Measurements from ENCODE around the gene MAD2L2.

MAD2L2 gene

GRCh38 chr1:11704691-11705475 is 23.9 kb upstream of the MAD2L2 start:
- DNase-seq = no peak

- DNase-seq = no peak
Observed at GRCh38 chr1:11704194-11704529, 23.2 kb upstream of the MAD2L2 start.

- no peak for DNase-seq
Observed at GRCh38 chr1:11703357-11704193, 22.6 kb upstream of the MAD2L2 start.

GRCh38 chr1:11701981-11702803 is 21.2 kb upstream of the MAD2L2 start:
- DNase-seq = no peak

- no peak for DNase-seq
Observed at GRCh38 chr1:11701551-11701961, 20.6 kb upstream of the MAD2L2 start.

GRCh38 chr1:11700601-11701467 is 19.9 kb upstream of the MAD2L2 start:
- DNase-seq = no peak

GRCh38 chr1:11697893-11698210 is 16.9 kb upstream of the MAD2L2 start:
- no peak for DNase-seq

- DNase-seq = peak; percentile 92
Observed at GRCh38 chr1:11697188-11697892, 16.4 kb upstream of the MAD2L2 start.

- DNase-seq = no peak
Observed at GRCh38 chr1:11695861-11696260, 14.9 kb upstream of the MAD2L2 start.

- DNase-seq = no peak
Observed at GRCh38 chr1:11693917-11694316, 13.0 kb upstream of the MAD2L2 start.

- DNase-seq = peak; percentile 73
Observed at GRCh38 chr1:11693024-11693590, 12.2 kb upstream of the MAD2L2 start.

GRCh38 chr1:11691928-11692711 is 11.2 kb upstream of the MAD2L2 start:
- no peak for DNase-seq

- no peak for DNase-seq
Observed at GRCh38 chr1:11691302-11691914, 10.5 kb upstream of the MAD2L2 start, which contains the start of gene DRAXIN. TSS of gene DRAXIN (plus strand) at chr1:11691710. CDS start at chr1:11706259, 14,549 bp downstream.

GRCh38 chr1:11690397-11691301 is 9.7 kb upstream of the MAD2L2 start:
- DNase-seq = no peak

- DNase-seq = no peak
Observed at GRCh38 chr1:11688506-11688905, 7.6 kb upstream of the MAD2L2 start.

- DNase-seq = no peak
Observed at GRCh38 chr1:11685210-11685752, 4.3 kb upstream of the MAD2L2 start.

- DNase-seq = no peak
Observed at GRCh38 chr1:11684070-11684469, 3.1 kb upstream of the MAD2L2 start.

GRCh38 chr1:11682799-11683198 is 1.9 kb upstream of the MAD2L2 start:
- no peak for DNase-seq
